Loucy (cell line): Measurements from ENCODE around the gene KCNG3.
"Not testable (repeated sequence)": the region's sequence is repeated elsewhere in the genome, so short reads cannot be mapped to it uniquely, and the experiment has no call there.

Experiments
- CTCF ChIP-seq: fragments of 200-600 bp; sonication (generic); conservative IDR thresholded peaks from 2 replicates; pipeline ENCODE4 v1.5.1; 2014; ENCODE audit warnings: mild to moderate bottlenecking, antibody characterized with exemption, low read length
- EZH2phosphoT487 ChIP-seq: fragments of 200-600 bp; IDR thresholded peaks from 2 replicates; pipeline ENCODE4 v1.6.1; 2018; ENCODE audit warnings: antibody characterized with exemption, mild to moderate bottlenecking, moderate library complexity, borderline replicate concordance

- TF ChIP-seq CTCF, EZH2phosphoT487: not testable (repeated sequence)
Observed at GRCh38 chr2:42393320-42393719, 100.5 kb downstream of the KCNG3 start.
